GM19043 (cell line): ENCODE results near the gene CLTCL1.
"Not testable (repeated sequence)": the region's sequence is repeated elsewhere in the genome, so short reads cannot be mapped to it uniquely, and the experiment has no call there.

ENCODE experiments used
- ATAC-seq: cut with Tn5 transposase; IDR thresholded peaks from one replicate; pipeline ENCODE4 v1.9.1; 2021; ENCODE audit warnings: low read depth; ENCODE audit not compliant: unreplicated experiment

Gene CLTCL1

DNA sequence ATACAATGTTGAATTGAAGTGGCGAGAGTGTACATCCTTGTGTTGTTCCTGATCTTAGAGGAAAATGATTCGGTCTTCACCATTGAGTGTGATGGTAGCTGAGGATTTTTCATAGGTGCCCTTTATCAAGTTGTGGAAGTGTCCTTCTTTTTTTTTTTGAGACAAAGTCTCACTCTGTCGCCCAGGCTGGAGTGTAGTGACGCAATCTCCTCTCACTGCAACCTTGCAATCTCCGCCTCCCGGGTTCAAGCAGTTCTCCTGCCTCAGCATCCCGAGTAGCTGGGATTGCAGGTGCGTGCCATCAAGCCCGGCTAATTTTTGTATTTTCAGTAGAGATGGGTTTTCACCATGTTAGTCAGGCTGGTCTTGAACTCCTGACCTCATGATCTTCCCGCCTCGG is 132.9 kb downstream of the CLTCL1 start:
- ATAC-seq = not testable (repeated sequence)

DNA sequence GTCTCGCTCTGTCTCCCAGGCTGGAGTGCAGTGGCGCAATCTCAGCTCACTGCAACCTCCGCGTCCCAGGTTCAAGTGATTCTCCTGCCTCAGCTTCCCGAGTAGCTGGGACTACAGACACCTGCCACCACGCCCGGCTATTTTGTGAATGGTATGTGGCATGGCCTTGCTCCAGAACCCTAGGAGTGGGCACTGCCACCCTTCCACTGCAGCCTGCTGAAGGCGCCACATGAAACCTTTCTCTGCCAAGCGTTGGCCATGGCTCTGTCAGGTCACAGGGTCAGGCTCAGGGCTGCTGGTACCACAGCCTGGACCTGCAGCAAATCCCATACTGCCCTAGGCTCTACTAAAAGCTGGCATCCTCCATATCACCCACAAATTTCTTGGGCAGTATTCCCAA is 135.4 kb downstream of the CLTCL1 start:
- ATAC-seq = not testable (repeated sequence)

DNA sequence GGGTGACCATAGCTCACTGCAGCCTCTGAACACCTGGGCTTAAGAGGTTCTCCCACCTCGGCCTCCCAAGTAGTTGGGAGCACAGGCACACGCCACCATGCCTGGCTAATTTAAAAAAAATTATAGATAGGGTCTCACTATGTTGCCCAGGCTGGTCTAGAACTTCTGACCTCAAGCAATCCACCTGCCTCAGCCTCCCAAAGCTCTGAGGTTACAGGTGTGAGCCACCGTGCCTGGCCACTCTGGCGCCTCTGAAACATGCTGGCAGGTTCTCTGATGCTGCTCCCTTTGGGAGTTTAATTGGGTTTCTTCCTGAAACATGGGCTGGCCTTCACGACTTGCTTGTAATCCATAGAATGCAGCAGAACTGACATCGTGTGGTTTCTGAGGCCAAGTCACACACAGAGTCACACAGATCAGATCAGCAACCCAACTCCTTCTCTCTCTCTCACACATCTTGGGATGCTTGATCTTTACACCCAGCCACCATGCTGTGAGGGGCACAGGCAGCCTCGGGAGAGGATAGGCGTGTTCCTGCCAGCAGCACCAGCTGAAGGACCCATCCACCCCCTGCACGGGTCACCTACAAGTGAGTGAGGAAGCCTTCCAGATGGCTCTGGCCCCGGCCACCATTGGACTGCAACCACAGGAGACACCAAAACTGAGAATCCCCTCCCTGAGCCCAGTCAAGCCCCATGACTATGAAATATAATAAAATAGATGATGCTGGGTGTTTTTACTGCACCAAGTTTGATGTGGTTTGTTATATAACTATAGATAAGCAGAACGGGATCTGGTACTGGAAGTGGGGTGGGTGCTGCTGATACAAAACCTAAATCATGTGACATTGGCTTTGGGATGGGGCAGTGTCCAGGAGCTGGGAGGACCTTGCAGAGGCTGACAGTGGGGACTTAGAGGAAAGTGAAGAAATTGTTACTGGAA is 138.3 kb downstream of the CLTCL1 start:
- no peak for ATAC-seq

DNA sequence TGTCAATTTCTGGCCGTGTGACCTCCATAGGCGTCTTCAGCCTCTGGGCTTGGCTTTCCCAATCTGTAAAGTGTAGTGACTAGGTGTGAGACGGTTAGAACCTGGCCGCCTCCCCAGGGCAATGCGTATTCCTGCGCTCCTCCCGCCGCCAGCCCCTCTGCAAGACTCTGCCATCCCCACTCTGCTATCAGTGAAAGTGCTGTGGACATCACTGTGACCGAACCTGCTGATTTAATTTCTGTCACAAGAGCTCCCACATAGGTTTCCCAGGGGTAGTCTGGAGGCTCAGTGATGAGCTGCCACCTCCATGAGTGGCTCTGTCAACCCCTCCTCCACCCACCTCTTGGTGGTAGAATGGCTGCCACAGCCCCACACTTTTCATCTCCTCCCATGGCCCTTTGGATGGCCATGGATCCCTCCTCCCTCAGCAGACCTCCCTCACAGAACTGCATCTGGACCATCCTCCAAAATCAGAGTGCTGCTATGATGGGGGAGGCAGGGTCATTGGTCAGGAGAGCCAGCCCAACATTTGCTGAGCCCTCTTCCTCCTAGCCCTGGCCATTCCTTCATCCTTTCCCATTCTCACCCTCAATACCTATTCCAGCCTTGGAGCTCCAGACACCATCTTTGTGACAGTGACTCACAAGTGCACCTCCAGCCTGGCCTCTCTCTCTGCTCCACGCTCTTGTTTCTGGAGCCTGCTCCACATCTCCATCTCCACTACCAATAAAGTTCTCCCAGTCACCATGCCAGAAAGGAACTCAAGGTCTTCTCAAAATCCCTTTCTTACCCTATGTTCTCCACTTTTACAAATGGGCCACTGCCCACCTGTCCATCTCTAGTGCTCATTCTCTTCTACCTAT is 140.0 kb downstream of the CLTCL1 start:
- ATAC-seq = no peak

DNA sequence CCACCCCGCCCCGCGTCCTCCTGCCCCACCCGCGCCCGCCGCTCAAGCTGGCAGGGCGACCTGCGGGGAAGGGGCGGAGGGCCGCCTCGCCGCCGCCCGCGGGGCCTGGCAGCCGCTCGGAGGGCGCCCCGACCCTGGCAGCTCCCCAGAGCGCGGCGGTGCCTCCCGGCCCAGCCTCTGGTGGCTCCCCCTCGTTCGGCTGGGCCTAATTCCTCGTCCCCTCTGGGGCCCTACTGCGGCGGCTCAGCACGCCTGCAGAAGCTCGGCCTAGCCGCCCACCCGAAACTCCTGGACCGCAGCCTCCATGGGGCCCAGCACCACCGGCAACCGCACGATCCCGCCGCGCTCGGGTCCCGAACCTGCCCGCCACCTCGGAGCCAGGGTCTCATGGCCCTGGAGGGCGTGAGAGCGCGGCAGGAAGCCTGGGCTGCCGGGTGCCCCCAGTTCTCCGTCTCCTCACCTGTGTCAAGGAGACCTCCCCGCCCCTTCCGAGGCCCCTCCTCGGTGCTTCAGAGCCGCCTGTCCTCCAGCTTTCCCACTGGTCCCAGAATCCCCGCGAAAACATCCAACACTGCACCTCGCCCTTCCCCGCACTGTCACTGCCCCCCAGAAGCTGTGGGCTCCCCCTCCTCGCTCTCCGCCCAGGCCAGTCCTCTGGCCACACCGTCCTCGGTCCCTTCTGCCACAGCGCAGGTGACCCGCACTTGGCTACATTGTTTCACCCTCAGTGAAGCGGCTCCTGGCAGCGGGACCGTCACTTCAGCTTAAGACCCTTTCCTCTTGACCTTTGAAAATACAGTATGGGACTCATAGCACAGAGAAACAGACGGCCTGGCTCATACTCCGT is 140.8 kb downstream of the CLTCL1 start:
- no peak for ATAC-seq

DNA sequence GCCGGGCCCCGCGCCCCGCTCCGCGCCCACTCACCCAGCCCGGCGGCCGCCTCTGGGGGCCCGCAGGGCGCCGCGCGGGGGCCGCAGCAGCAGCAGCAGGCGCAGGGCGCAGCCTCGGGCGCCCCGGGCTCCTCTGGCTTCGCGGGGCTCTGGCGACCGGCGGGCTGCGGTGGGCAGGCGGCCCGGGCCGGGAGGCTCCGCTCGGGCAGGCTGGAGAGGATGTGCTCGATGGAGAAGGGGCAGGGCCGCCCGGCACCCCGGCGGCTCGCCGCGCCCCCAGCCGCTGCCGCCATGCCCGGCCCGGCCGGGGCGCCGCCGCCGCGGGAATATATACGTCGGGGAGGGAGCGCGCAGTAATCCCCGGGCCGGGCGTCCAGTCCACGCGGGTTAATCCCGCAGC is 141.5 kb downstream of the CLTCL1 start, which contains the start of gene GSC2:
TSS of gene GSC2 (minus strand) at position 302 of the 400 bp plus-strand sequence. CDS start at position 293, 9 bp downstream.
- ATAC-seq = no peak

DNA sequence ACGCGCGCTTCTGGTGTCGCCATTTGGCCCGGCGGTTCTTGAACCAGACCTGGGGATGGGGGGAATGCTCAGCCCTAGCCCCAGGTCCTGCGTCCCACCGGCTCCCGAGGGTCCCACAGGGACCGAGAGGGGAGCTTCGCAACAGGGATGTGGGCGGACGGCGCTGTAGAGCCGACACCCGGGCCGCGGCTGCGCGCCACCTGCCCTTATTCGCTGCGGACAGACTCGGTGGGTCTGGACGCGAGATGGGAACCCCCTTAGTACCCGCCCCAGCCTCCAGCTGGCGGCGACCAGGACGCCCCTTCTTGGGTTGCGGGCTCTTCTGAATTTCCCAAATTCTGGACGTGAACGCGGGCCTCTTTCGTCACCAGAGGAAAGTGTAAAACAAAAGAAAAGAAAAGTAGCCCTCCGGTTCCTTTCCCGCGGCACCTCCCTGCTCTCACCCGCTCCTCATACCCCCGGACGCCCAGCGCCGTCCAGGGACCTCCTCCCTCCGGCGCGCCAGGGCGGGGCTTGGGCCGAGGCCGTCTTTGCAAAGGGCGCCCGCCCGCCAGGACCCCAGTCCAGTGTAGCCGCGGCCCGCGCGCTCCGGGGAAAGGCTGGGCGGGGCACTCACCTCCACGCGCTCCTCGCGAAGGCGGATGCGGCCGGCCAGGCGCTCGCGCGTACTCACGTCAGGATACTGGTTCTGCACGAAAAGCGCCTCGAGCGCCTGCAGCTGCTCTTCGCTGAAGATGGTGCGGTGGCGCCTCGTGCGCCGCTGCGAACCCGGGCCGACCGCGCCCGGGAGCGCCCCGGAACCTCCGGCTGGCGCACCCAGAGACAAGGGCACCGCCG is 142.3 kb downstream of the CLTCL1 start:
- ATAC-seq = no peak

DNA sequence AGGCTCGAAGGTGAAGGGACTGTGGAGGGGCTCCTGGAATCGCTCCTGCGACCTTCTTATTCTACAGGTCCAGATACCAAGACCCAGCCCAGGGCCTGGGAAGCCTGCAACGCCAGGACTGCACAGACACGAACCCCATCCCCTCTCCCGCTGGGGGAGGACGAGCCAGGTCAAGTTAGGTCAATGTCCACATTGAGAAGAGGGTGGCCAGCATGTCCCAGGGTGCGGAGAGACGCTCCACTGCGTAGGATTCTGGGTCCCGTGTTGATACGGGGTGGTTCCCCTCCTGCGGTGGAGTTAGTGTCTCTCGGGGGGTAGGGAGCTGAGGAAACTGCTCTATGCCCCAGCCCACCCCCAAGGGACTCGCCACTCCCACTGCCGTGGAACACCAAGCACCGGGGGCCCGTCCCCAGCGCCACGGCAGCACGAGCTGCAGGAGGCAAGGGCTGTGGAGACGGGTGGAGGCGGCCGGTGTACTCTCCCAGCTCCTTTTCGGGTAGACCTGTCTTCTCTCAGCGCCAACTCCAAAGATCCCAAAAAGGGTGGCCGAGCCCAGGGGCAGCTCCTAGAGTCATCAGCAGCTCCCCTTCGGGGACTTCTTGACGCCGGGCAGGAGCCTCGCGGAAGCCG is 143.0 kb downstream of the CLTCL1 start:
- ATAC-seq = no peak

DNA sequence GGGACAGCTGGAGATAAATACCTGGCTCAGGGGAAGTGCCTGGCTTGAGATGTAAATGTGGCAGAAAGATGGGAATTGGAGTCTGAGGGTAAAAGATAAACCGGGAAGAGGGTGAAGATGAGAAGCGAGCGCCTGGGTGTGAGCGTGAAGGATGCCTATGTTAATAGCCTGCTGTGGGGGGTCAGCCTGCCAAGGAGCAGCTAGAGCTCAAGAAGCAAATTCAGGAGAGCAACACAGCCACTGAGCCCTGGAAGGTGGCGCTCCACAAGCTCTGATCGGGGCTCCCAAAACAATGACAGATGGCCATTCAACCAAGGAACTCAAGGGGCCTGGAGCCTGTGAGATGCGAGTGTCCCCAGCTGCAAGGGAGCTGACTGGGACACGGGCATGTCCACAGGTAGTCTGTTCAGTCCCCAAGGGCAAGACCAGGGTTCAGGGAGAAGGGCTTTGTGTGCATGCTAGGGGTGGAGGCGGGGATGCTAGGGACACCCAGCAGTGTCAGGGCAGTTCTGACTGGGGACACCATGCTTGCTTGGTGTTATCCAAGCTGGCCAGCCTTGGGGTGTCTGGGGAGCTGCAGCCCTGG is 144.2 kb downstream of the CLTCL1 start:
- ATAC-seq = no peak

DNA sequence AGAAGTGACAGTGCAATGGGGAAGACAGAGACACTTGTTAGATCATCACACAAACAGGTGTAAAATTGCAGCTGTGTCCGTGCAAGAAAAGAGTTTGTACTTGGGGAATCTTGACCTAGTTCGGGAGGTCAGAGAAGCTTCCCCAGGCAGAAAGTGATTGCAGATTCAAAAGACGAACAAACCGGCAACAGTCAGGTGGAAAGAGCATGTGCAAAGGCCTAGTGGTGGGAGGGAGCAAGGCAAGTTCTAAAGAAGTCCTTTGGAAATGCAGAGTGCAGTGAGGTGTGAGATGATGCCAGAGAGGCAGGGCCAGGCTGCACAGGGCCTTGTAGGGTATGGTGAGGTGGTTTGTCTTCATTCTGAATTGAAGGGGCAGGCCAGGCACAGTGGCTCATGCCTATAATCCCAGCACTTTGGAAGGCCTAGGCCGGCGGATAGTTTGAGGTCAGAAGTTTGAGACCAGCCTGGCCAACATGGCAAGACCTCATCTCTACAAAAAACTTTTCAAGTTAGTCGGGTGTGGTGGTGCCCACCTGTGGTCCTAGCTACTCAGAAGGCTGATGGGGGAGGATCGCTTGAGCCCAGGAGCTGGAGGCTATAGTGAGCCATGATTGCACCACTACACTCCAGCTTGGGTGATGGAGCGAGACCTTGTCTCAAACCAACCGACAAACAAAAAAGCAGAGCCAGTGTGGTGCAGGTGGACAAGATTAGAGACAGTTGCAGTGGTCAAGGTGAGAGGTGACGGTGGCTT is 145.1 kb downstream of the CLTCL1 start:
- ATAC-seq = no peak

DNA sequence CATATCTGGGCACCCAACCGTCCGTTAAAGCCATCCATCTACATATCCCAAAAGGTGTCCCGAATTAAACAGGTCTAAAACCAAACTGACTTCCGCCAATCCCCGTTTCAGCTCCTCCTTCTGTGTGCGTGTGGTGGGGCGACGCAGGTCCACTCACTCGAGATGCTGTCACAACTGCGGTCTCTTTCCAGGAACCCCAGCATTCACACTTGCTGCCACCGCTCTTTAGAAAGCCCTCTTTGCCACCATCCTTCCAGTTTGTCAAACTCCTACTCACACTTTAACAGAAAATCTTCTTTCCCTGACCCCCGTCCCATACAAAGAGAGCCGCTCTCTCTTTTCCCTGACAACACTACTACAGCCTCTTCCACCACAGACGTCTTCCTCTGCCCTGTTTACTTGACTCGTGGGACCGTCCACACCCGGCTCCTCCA is 147.5 kb downstream of the CLTCL1 start:
- ATAC-seq = no peak

DNA sequence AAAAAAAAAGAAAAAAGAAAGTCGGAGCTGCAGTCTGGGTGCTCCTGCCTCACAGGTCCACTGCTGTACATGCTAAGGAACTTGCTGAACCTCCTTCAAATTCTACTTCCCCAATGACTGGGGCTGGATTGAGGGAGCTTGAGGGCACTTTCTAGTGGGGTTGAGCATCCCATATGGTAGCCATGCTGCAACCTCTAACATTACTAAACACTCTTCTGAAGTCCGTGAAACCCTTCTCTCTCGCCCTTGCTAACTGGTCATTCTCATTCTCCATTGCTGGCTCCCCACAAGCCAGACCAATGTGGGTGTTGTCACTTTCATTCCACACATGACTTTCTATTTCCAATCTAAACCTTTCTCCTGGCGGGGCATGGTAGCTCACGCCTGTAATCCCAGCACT is 148.3 kb downstream of the CLTCL1 start:
- no peak for ATAC-seq

DNA sequence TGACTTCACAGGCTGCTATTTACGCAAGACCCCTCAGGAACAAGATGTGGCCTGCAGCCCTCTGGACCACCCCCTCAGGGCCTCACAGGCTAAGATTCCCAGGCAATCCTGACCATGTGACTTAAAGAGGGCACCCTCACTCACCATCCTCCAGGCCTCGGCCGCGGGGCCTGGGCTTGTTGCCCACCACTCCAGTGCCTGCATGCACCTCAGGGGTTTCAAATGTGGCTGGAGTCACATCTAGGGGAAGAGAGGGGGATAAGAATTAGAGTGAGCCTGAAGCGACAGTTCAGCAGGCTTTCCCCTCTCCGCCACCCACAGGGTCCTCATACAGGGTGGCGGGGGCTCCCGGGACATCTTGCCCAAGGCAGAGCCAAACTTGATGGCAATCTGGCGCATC is 149.1 kb downstream of the CLTCL1 start:
- ATAC-seq = no peak

DNA sequence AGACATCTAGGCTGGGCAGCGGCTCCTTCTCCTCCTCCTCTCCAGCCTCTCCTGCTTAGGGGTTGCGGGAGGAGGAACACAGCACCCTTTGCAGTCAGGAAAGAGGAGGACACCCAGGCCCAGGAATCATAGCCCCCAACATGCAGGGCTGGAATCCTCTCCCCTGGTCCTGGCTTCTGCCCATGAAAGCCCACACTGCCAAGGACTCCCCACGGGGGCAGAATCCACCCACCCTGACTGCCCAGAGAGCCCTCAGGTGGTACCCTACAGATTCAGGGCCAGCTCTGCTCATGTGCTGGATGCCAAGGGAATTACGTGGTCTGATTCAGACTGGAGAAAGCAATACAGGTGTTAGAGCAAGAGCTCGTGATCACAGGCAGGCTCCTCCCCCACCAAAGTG is 151.5 kb downstream of the CLTCL1 start:
- ATAC-seq = no peak

DNA sequence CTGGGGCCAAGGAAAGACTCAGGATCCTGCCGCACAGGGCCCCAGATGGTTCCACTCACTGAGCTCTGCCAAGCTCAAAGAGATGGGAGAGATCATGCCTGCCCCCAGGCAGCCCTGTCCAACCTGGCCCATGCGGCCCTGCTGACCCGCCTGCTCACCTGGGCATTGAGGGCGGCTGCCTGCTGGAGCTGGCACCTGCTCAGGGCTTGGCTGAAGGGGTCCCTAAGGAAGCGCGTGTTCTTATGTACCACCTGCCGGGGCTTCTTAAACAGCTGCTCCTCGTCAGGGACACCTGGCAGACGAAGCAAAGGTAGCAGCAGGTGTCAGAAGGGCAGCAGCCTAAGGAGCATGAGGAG is 152.5 kb downstream of the CLTCL1 start:
- no peak for ATAC-seq

DNA sequence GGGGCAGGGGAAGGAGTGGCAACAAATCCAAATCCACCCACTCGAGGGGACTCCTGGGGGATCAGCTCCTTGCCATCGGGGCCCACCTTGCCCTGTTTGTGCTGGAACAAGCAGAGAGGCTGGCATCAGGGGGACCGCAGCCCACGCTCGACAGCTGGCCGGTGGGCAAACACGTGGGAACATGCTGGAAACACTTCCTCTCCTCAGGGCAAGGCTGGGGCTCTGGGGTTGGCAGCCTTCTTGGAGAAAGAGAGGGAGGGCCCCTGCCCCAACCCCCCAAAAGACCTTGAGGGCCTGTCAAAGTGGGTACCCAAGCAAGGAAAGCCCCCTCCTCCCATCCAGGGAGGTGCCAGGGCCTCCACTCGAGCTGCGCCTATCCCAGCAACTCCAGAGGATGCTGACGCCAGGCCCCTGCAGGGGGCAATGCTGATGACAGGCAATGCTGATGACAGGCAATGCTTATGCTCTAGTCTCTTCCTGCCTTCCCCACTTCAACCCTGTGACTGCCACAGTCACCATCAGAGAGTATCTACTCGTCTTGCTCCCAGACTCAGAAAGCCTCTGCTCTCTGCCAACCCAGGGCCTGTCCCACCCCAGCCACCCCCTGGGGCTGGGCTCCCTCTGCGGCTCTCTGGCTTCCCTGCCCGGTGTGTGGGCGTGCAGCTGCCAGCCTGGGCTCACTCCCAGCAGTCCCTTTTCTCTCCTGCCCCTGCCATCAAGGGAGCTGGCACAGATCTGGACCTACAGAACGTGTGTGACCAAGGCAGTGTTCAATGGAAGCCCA is 153.1 kb downstream of the CLTCL1 start:
- no peak for ATAC-seq
